Muscle layer of duodenum (tissue), 2 donors: Measurements from ENCODE around the gene RSPH1.

Experiments used
- H3K27ac ChIP-seq: one replicate; pipeline ENCODE4 v1.7.0; 2013; ENCODE audit warnings: mild to moderate bottlenecking, low read length
- H3K27me3 ChIP-seq: one replicate; pipeline ENCODE4 v1.7.0; 2013; ENCODE audit warnings: low read depth, mild to moderate bottlenecking, control low read depth, low read length
- H3K36me3 ChIP-seq, 2 donors: one replicate each; pipeline ENCODE4 v1.7.0; 2013; ENCODE audit warnings: low read length in 2 of 2, control low read depth in 1 of 2, mild to moderate bottlenecking in 1 of 2; ENCODE audit not compliant: insufficient read depth in 2 of 2, control insufficient read depth in 1 of 2
- H3K4me1 ChIP-seq, 2 donors: one replicate each; pipeline ENCODE4 v1.7.0; 2013; ENCODE audit warnings: low read length in 2 of 2, mild to moderate bottlenecking in 2 of 2, control low read depth in 1 of 2, moderate library complexity in 1 of 2; ENCODE audit not compliant: insufficient read depth in 2 of 2, control insufficient read depth in 1 of 2
- H3K4me3 ChIP-seq, 2 donors: one replicate each; pipeline ENCODE4 v1.7.0; 2013; ENCODE audit warnings: low read length in 2 of 2, low read depth in 1 of 2, mild to moderate bottlenecking in 1 of 2
- H3K9me3 ChIP-seq, 2 donors: one replicate each; pipeline ENCODE4 v1.7.0; 2013; ENCODE audit warnings: low read length in 2 of 2, control low read depth in 1 of 2, mild to moderate bottlenecking in 1 of 2; ENCODE audit not compliant: control insufficient read depth in 1 of 2
- donor health status: healthy.

The RSPH1 gene

GRCh38 chr21:42451941-42452340 lies 44.1 kb downstream of the RSPH1 start:
- no peaks in the 10 kb centered on the region for H3K9me3 ChIP-seq
- H3K27ac ChIP-seq: no peak overlapping the region
- no peaks in the 10 kb centered on the region for H3K27me3 ChIP-seq
- no peaks in the 10 kb centered on the region for H3K4me1 ChIP-seq
- H3K4me3 ChIP-seq: no peak overlapping the region
- H3K36me3 ChIP-seq: no peaks in the 10 kb centered on the region

DNA sequence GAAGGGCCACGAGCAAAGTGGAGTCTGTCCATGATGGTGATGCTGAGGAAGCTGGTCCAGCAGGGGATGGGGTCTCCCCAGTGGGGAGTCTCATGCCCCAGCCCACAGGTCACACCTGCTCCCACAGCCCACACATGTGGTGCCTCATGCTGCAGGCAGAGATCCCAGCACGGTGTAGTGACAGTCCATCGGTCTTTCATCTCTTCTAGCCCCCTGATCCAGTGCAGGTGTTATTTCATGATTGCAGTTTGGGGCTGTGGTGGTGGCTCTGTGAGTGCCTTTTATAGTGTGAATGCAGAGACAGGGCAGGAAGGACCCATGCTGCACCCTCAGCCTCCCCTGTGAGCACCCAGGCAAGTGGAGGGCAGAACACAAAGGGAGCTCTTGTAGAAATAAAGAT lies 47.3 kb downstream of the RSPH1 start:
- Histone ChIP-seq H3K4me1 (no peaks in the 10 kb centered on the region), H3K27me3 (no peaks in the 10 kb centered on the region), H3K9me3 (no peaks in the 10 kb centered on the region), H3K4me3 (no peak overlapping the region), H3K27ac (no peak overlapping the region), H3K36me3 (no peaks in the 10 kb centered on the region)

DNA sequence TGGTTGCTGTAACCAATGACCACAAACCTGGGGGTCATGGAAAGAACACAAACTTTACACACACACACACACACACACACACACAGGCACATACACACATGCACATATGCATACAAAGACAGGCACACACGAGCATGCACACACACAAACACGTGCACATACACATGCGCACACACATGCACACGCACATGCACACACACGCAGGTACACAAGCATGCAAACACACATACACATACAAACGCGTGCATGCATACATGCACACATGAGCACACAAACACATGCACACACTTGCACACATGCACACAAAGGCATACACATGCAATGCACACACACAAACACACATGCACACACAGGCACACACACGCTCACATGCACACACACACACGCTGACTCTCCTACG lies 48.3 kb downstream of the RSPH1 start:
- Histone ChIP-seq H3K4me3 (no peak overlapping the region), H3K9me3 (no peaks in the 10 kb centered on the region), H3K4me1 (no peaks in the 10 kb centered on the region), H3K27me3 (no peaks in the 10 kb centered on the region), H3K36me3 (no peaks in the 10 kb centered on the region), H3K27ac (no peak overlapping the region)

DNA sequence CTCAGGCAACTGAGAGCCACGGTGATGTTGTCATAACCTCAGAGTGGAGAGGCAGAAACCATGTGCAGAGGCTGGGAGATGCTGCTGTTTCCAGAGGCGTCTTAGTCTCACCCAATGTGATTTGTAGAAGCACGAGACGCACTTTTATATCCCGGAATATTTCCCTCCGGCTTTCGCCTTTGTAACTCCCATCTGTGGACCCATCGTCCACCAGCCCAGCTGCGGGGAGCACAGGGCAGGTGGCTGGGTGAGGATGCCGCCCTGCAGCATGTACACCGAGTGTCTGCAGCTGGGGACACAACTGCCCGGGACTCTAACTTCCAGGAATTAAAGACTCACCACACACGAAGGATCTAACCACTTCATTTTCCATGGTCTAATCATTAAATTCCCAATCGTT lies 48.8 kb downstream of the RSPH1 start:
- Histone ChIP-seq H3K27ac (no peak overlapping the region), H3K27me3 (no peaks in the 10 kb centered on the region), H3K36me3 (no peaks in the 10 kb centered on the region)

DNA sequence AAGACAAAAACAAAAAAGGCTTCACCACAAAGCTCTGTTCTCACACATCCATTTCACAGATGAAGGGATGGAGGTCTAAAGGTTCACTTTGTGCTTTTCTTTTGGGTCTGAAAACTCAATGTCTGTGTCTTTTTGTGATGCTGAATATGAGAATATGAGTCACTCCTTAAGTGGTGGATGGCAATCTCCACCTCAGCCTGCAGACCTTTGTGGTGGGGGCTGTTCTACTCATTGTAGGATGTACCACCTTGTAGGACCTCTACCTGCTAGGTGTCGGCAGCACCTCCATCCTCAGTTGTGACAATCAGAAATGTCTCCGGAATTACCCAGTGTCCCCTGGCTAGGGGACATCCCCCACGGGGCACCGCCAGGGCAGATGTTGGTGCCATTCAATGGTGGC lies 49.5 kb downstream of the RSPH1 start:
- H3K27ac ChIP-seq: no peak overlapping the region
- H3K4me3 ChIP-seq: no peak overlapping the region
- H3K36me3 ChIP-seq: no peaks in the 10 kb centered on the region
- no peaks in the 10 kb centered on the region for H3K9me3 ChIP-seq
- no peaks in the 10 kb centered on the region for H3K4me1 ChIP-seq
- no peaks in the 10 kb centered on the region for H3K27me3 ChIP-seq

More for the DNA sequence above, 48.8 kb downstream of the RSPH1 start:
- Histone ChIP-seq H3K9me3 (no peaks in the 10 kb centered on the region), H3K4me3 (no peak overlapping the region), H3K4me1 (no peaks in the 10 kb centered on the region)

DNA sequence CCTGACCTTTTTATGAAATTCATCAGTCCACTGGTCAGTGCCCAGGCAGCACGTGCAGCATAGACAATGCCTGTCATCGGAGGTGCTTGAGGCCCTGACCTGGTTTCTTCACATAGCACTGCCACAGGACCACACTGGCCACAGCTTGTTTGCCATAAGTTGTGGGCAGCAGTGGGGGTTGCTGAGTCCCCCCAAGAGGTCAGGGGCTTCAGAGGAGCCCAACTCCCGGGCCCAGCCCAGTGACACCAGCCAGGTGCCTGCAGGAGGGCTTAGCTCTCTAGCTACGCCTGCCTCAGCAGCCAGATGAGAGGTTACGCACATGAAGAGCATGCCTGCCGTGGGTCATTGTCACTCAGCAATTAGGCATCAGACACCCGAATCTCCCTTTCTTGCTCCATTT lies 50.7 kb downstream of the RSPH1 start:
- H3K9me3 ChIP-seq: no peaks in the 10 kb centered on the region
- no peaks in the 10 kb centered on the region for H3K4me1 ChIP-seq
- H3K27ac ChIP-seq: no peak overlapping the region
- H3K36me3 ChIP-seq: no peaks in the 10 kb centered on the region
- H3K4me3 ChIP-seq: no peak overlapping the region
- H3K27me3 ChIP-seq: no peaks in the 10 kb centered on the region

DNA sequence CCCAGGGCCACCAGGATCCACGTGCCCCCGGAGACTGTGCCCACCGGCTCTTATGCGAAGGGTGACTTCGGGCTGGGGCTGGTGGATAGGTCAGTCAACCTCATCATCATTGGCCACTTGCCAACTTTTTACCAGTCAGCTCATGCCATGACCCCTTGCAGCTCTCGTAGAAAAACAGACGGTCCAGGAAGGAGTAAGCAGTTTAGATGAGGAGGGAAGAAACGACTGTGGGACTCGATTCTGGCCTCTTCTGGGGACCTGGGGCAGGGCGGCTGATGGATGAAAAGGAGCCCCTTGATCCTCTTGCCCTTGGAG lies 51.3 kb downstream of the RSPH1 start:
- no peak overlapping the region for H3K4me3 ChIP-seq
- H3K9me3 ChIP-seq: no peaks in the 10 kb centered on the region
- H3K27ac ChIP-seq: no peak overlapping the region
- no peaks in the 10 kb centered on the region for H3K27me3 ChIP-seq
- no peaks in the 10 kb centered on the region for H3K4me1 ChIP-seq
- H3K36me3 ChIP-seq: no peaks in the 10 kb centered on the region

- Histone ChIP-seq H3K4me1 (no peaks in the 10 kb centered on the region), H3K36me3 (no peaks in the 10 kb centered on the region), H3K9me3 (no peaks in the 10 kb centered on the region), H3K27ac (no peak overlapping the region), H3K4me3 (no peak overlapping the region), H3K27me3 (no peaks in the 10 kb centered on the region)
Observed at GRCh38 chr21:42443876-42444744, 51.9 kb downstream of the RSPH1 start.

DNA sequence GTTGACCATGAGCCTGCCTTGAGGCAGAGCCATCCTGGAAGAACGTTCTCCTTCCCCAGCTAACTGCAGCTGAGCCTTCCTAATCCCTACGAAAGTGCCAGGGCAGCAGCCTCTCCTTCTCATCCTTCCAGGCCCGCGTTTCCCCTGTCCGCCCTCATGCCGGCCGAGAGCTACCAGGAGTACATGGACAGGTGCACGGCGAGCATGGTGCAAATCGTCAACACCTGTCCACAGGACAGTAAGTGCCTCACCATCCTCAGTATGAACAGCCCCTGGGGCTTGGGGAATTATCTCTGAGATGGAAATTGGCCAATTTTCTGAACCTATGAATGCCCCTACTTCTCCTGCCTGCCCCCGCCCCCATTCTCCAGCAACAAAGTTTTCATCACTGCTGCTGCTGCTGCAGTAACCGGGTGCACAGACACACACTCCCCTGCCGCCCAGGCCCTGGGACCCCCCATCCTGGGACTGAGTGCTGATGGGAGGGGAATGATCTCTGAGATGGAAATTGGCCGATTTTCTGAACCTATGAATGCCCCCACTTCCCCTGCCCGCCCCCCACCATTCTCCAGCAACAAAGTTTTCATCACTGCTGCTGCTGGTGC lies 52.7 kb downstream of the RSPH1 start:
- no peak overlapping the region for H3K27ac ChIP-seq
- H3K4me3 ChIP-seq: no peak overlapping the region
- H3K9me3 ChIP-seq: no peaks in the 10 kb centered on the region
- no peaks in the 10 kb centered on the region for H3K36me3 ChIP-seq
- H3K4me1 ChIP-seq: no peaks in the 10 kb centered on the region
- no peaks in the 10 kb centered on the region for H3K27me3 ChIP-seq

DNA sequence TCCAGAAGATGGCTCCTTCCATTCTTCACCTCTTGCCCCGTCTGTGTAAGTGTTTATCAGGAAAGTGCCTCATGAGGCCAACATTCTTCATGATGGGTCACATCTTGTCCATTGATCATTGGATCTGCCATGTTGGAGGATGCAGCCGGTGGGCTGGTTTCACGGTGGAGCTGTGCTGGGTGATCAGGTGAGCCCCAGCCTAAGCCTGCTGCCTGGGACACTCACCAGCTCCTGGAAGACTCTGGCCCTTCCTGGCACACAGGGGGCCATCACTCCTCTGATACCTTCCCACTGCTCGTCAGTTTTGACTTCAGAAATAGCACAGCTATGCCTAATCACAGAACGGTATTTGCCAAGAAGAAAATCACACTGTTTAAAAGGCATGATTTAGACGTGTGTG lies 54.1 kb downstream of the RSPH1 start:
- Histone ChIP-seq H3K27me3 (no peaks in the 10 kb centered on the region), H3K4me3 (no peak overlapping the region)

DNA sequence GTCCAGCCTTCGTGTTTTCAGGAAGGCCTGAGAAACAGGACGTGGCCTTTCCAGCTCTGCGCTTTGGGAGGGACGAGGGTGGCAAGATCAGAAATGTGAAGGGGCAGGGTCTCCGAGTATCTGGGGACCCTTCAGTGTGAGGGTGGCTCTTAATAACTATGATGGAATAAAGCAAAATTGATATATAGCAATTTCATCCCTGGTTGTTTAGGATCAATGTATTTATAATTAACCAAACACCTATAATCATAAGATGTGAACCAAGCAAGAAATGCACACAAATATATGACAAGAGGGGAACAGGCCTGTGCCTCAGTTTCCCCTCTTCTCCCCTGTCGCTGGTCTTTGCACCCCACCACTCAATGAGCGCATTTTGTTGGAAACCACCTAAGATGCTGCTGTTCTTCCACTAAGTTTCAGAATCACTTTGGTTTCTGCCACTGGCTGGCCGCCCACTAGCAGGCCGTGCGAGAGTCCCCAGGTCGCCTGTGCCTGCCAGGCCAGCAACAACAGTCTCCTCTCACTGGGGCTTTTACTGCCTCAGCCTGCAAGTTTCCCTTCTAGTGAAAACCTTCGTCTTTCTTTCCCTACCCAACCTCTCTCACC lies 55.7 kb downstream of the RSPH1 start:
- Histone ChIP-seq H3K27ac (no peak overlapping the region), H3K36me3 (no peaks in the 10 kb centered on the region), H3K9me3 (peaks cover 0 to 5% of the 10 kb centered on the region in 2 donors), H3K4me3 (no peak overlapping the region), H3K27me3 (no peaks in the 10 kb centered on the region), H3K4me1 (no peaks in the 10 kb centered on the region)

More for the DNA sequence above, 54.1 kb downstream of the RSPH1 start:
- no peak overlapping the region for H3K27ac ChIP-seq
- H3K36me3 ChIP-seq: no peaks in the 10 kb centered on the region
- no peaks in the 10 kb centered on the region for H3K4me1 ChIP-seq
- H3K9me3 ChIP-seq: peaks cover 0 to 2% of the 10 kb centered on the region in 2 donors
